ENCODE measurements around the gene CDH2. TPM values are rescaled to one million over a fixed set of nuclear protein-coding genes. Genes with fewer than 3 reads are reported as not detected.
"Not testable (repeated sequence)": the region's sequence is repeated elsewhere in the genome, so short reads cannot be mapped to it uniquely, and the experiment has no call there.

Gene CDH2
- polyA plus RNA-seq, 5 donors, result 4.1 to 9.2 (median 6.8) TPM

- no peak for DNase-seq
Observed at GRCh38 chr18:27921904-27922751, 254.8 kb downstream of the CDH2 start.

DNA sequence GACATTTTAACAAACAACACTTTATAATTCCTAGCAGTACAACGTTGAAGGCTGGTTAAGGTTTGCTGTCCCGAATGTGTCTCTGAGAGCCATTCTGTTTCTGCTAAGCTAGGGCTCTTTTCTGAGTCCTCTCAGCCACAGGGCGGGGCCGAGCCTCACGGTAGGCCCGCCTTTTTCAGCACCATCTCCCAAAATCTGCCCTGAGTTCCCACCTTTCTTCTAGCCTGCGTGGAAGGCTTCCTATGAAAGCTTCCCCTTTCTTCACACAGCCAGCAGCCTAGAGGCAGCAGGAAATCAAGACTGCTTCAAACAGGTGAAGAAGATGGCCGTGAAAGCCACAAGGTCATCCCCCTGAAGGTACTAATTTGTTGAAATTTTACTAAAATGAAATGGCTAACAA lies 255.5 kb downstream of the CDH2 start:
- DNase-seq, result no peak

DNA sequence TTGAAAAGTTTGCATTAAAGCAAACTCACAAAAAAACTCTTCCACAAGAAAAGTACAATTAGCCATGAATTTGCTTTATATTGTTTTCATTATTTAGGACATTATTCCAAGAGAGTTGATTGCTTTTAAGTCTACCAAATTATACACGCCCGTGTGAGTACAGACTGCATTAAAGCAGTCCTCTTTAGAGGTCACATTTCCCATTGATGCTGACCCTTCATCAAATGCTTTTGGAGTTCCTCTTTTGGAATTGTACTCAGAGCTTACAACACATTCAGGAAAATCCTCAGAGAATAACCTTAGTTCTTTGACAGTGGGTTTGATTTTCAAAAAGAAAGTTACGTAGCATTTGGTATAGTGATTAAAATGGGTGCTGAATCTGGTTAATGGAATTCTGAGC lies 256.1 kb downstream of the CDH2 start:
- DNase-seq, result no peak

- DNase-seq, result not testable (repeated sequence)
Observed at GRCh38 chr18:27906189-27906588, 270.7 kb downstream of the CDH2 start.

GRCh38 chr18:27903906-27904305 lies 273.0 kb downstream of the CDH2 start:
- no peak for DNase-seq

DNA sequence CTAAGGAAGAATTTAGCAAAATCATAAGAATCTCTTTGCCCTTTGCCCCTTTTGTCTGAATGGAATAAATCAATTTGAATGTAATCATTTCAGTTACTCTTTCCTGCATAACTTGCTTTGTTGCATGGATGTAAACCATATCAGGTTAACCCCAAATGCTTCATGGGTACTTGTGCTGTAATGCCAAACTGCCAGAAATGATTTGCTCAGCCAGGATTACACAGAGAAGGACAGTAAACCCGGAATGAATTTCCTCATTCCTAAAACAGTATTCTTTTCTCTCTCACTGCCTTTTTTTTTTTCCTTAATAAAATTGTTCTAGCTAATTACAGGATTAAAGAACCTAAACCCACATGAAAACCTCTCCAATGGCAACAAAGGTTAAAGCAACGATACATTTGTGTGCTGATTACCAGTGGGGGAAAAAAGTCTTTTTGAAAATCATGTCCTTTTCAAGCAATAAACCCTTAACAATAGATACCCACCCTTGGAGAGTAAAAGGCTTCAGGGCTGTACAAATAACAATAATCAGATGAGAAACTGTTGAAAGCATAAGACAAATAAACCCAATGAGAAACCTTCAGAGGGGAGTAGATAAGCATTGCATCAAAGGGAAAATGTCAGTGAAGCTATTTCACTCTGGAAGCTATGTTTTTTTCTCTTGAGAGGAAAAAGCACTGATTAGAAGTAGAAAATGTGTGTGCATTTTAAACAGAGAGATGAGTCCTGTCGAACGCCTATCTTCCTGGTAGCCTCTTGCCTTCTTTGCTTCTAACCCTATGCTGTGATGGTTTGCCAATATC lies 275.3 kb downstream of the CDH2 start:
- DNase-seq, result no peak
